Heart left ventricle (tissue), 13 donors: ENCODE measurements around the gene THSD7B.

Source experiments
- CTCF ChIP-seq, 12 donors: fragments of 200-600 bp; sonication (generic) in 4 of 12; IDR thresholded peaks; one replicate each; pipeline versions ENCODE4 v1.5.0 to v1.8.0; 2018 to 2022; ENCODE audit warnings: antibody characterized with exemption in 12 of 12, mild to moderate bottlenecking in 5 of 12
- POLR2A ChIP-seq, 2 donors: fragments of 450-650 bp; IDR thresholded peaks; one replicate each; pipeline ENCODE4 v1.6.1; 2017; ENCODE audit warnings: antibody characterized with exemption in 2 of 2, mild to moderate bottlenecking in 2 of 2, moderate library complexity in 2 of 2
- donor health status: ischemic (EF 13 %, LVEDD 7.1; RV severe dilation, severe dysfunction).
- donor health status: DM: no; HTN: yes; CAD: no.
- donor health status: DM: no; HTN: no; CAD: no.
- donor health status: ischemic (EF 25% LVEDD 6.9; RV normal size, moderate dysfunction).
- donor health status: ischemic (EF 25% LVEDD 5.7; RV mildly dilated, moderate dysfunction).
- donor health status: ischemic (EF 35%, LVEDD 5.7; RV mildly dilated, moderate dysfunction).
- donor health status: nonischemic (EF 11% LVEDD 7.7; RV severe dilation, severe dysfunction).
- donor health status: DM: yes; HTN: yes; CAD: no.
- donor health status: PGD.
- donor health status: ischemic (EF 29% LVEDD 5.4; RV normal size, mild dysfunction).
- donor health status: nonischemic (EF 23%, LVEDD 6.1; RV moderate dilation, normal function).

GRCh38 chr2:137020452-137021196 lies 255.3 kb downstream of the THSD7B start:
- no peak for TF ChIP-seq CTCF (IDR thresholded peaks at IDR 0.05)
- no peak for TF ChIP-seq POLR2A (IDR thresholded peaks at IDR 0.05)
